Lung (tissue), 12 donors: ENCODE results near the gene TRO. TPM values are rescaled to one million over a fixed set of nuclear protein-coding genes. Genes with fewer than 3 reads are reported as not detected.

Source experiments
- ATAC-seq: fragments of 200-7000 bp; cut with Tn5 transposase; one replicate; pipeline ENCODE4 v1.9.1; 2020; ENCODE audit warnings: moderate number of reproducible peaks; ENCODE audit not compliant: insufficient read depth, low FRiP score
- DNase-seq, 3 donors: peaks; one replicate each; pipeline ENCODE4 v3.0.0-alpha.2; 2013 to 2017
- H3K27ac ChIP-seq, 2 donors: one replicate each; pipeline ENCODE4 v1.5.1; 2013; ENCODE audit warnings: mild to moderate bottlenecking in 2 of 2, moderate library complexity in 2 of 2, control low read depth in 1 of 2, inconsistent platforms in 1 of 2, low read depth in 1 of 2, low read length in 1 of 2
- H3K27me3 ChIP-seq, 3 donors: one replicate each; pipeline ENCODE4 v1.5.1; 2013; ENCODE audit warnings: low read length in 2 of 3; ENCODE audit not compliant: control insufficient read depth in 3 of 3, insufficient read depth in 3 of 3
- H3K36me3 ChIP-seq, 4 donors: one replicate each; pipeline ENCODE4 v1.5.1; 2013; ENCODE audit warnings: low read length in 4 of 4, mild to moderate bottlenecking in 1 of 4, moderate library complexity in 1 of 4; ENCODE audit not compliant: control insufficient read depth in 4 of 4, insufficient read depth in 4 of 4
- H3K4me1 ChIP-seq, 5 donors: one replicate each; pipeline ENCODE4 v1.5.1; 2013; ENCODE audit warnings: low read length in 5 of 5, mild to moderate bottlenecking in 2 of 5, moderate library complexity in 1 of 5; ENCODE audit not compliant: control insufficient read depth in 5 of 5, insufficient read depth in 5 of 5
- H3K4me3 ChIP-seq: one replicate; pipeline ENCODE4 v1.5.1; 2013; ENCODE audit warnings: mild to moderate bottlenecking, control low read depth, moderate library complexity
- H3K9ac ChIP-seq, 2 donors: one replicate each; pipeline ENCODE4 v1.5.1; 2013; ENCODE audit warnings: low read length in 2 of 2, control low read depth in 1 of 2; ENCODE audit not compliant: insufficient read depth in 1 of 2
- H3K9me3 ChIP-seq, 4 donors: one replicate each; pipeline ENCODE4 v1.5.1; 2013; ENCODE audit warnings: low read length in 3 of 4, mild to moderate bottlenecking in 1 of 4, moderate library complexity in 1 of 4; ENCODE audit not compliant: control insufficient read depth in 4 of 4, insufficient read depth in 3 of 4
- WGBS, 2 donors: extraction: QIAGEN DNeasy Blood & Tissue Kit; methylation state at CpG; one replicate each; pipeline ENCODE4 v1.1.7; 2013; 5-methylcytosine and 5-hydroxymethylcytosine counted together
- polyA plus RNA-seq, 2 donors: library from polyadenylated mRNA; stranded (reverse); fragments of 200-250 nt; gene quantifications; one replicate each; pipeline ENCODE4 v1.2.1, GENCODE V29; 2013
- total RNA-seq, 2 donors: library from RNA; depleted of rRNA in 1 of 2; stranded (reverse); fragments of >200 nt in 1 of 2; gene quantifications; one replicate each; pipeline ENCODE4 v1.2.1, GENCODE V29; 2014 to 2021
- TF ChIP-seq, protein P1 (sequence below): IDR thresholded peaks from 2 replicates; pipeline ENCODE4 v1.5.1; 2012; ENCODE audit warnings: mild to moderate bottlenecking; ENCODE audit errors: control extremely low read depth, extremely low read depth
- donor health status: control.
- donor health status: control.
- donor health status: Bipolar disorder and iron deficiency.
- donor health status: healthy.
- donor health status: DM: yes; HTN: yes; CAD: no.

Gene TRO
- total and polyA plus RNA-seq, 4 donors, result 1.9 to 30.9 (median 3.5) TPM

DNA sequence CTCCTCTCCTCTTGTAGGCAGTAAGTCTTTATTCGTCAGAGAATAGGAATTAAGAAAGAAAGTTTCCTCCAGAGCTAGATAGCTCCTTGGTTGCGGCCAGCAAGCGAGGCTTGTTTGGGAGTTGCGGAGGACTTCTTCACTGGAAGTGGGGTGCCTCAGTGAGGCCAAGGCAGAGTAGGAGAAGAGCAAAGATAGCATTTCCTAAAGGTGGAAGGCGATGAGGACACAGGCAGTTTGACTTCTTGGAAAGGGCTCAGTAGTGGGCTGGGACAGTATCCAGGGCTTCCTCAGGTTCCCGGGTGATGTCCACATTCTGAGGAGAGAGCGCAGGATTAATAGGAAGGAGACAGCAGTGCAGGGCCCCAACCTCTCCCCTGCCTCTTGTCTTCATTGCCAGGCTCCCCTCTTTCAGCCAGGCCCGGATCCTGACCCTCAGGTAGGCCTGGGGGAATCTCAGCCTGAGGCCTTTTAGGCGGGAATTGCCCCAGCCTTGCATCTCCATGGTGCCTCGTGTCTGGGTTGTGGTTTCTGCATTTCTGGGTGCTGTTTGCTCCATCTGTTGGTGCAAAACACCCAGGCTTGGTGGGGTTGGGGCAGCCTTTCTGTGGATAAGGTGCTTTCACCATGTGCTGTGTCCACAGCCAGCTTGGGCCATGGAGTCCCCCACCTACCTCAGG, 12.7 kb downstream of the TRO start:
- H3K27ac ChIP-seq, result no peak overlapping the region
- TF ChIP-seq, protein P1, sequence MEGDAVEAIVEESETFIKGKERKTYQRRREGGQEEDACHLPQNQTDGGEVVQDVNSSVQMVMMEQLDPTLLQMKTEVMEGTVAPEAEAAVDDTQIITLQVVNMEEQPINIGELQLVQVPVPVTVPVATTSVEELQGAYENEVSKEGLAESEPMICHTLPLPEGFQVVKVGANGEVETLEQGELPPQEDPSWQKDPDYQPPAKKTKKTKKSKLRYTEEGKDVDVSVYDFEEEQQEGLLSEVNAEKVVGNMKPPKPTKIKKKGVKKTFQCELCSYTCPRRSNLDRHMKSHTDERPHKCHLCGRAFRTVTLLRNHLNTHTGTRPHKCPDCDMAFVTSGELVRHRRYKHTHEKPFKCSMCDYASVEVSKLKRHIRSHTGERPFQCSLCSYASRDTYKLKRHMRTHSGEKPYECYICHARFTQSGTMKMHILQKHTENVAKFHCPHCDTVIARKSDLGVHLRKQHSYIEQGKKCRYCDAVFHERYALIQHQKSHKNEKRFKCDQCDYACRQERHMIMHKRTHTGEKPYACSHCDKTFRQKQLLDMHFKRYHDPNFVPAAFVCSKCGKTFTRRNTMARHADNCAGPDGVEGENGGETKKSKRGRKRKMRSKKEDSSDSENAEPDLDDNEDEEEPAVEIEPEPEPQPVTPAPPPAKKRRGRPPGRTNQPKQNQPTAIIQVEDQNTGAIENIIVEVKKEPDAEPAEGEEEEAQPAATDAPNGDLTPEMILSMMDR, result no peak
- no peak overlapping the region for H3K9ac ChIP-seq
- H3K4me1 ChIP-seq, result no peaks in the 10 kb centered on the region
- no peaks in the 10 kb centered on the region for H3K27me3 ChIP-seq
- no peak for DNase-seq
- H3K9me3 ChIP-seq, result peaks cover 0 to 9% (median under 1%) of the 10 kb centered on the region in 4 donors
- no peak for ATAC-seq
- 79 to 90% methylated on average over 10 of the region's 10 CpGs for WGBS, 2 donors
- no peak overlapping the region for H3K4me3 ChIP-seq
- no peaks in the 10 kb centered on the region for H3K36me3 ChIP-seq

GRCh38 chrX:54934058-54934457, 13.4 kb downstream of the TRO start:
- no peaks in the 10 kb centered on the region for H3K4me1 ChIP-seq
- H3K27me3 ChIP-seq, result no peaks in the 10 kb centered on the region
- no peak overlapping the region for H3K27ac ChIP-seq
- H3K9me3 ChIP-seq, result peaks cover 0 to 4% (median 0%) of the 10 kb centered on the region in 4 donors
- H3K4me3 ChIP-seq, result no peak overlapping the region
- no peaks in the 10 kb centered on the region for H3K36me3 ChIP-seq
- 62 to 91% methylated on average over 6 of the region's 6 CpGs for WGBS, 2 donors
- ATAC-seq (no peak), DNase-seq (no peak)
- TF ChIP-seq, protein P1, result no peak
- no peak overlapping the region for H3K9ac ChIP-seq

- Histone ChIP-seq H3K9me3 (peaks cover 0 to 4% (median 0%) of the 10 kb centered on the region in 4 donors), H3K27ac (no peak overlapping the region), H3K4me3 (no peak overlapping the region), H3K27me3 (no peaks in the 10 kb centered on the region), H3K4me1 (no peaks in the 10 kb centered on the region), H3K9ac (no peak overlapping the region), H3K36me3 (no peaks in the 10 kb centered on the region)
- TF ChIP-seq, protein P1, result no peak
- no peak for DNase-seq
- no peak for ATAC-seq
- WGBS, 2 donors, result 83 to 95% methylated on average over 3 of the region's 3 CpGs
These were observed 14.3 kb downstream of the TRO start for GRCh38 chrX:54934890-54935289.

- Histone ChIP-seq H3K4me1 (no peaks in the 10 kb centered on the region), H3K27me3 (no peaks in the 10 kb centered on the region), H3K4me3 (no peak overlapping the region), H3K27ac (no peak overlapping the region), H3K9ac (no peak overlapping the region), H3K36me3 (no peaks in the 10 kb centered on the region), H3K9me3 (peaks cover 0 to 2% (median 0%) of the 10 kb centered on the region in 4 donors)
- WGBS, 2 donors, result 80 to 96% methylated on average over 3 to 4 of the region's 4 CpGs
- ATAC-seq, result no peak
- TF ChIP-seq, protein P1, result no peak
- DNase-seq, result no peak
These were observed 14.7 kb downstream of the TRO start for GRCh38 chrX:54935306-54935705.
